Fibroblast of lung (primary cell): ENCODE results near the gene HHAT. TPM values are rescaled to one million over a fixed set of nuclear protein-coding genes. Genes with fewer than 3 reads are reported as not detected.

ENCODE experiments used
- DNase-seq, 2 donors: peaks; one replicate each; pipeline versions ENCODE4 v3.0.0 to v3.0.0-alpha.2; 2010; ENCODE audit warnings: low read depth in 2 of 2
- H2AFZ ChIP-seq: 2 replicates; pipeline ENCODE4 v1.5.1; 2012; ENCODE audit warnings: low read length, control low read depth, inconsistent platforms
- H3K27ac ChIP-seq: 2 replicates; pipeline ENCODE4 v1.5.1; 2011; ENCODE audit warnings: low read length, control low read depth; ENCODE audit not compliant: insufficient read depth
- H3K27me3 ChIP-seq: 2 replicates; pipeline ENCODE4 v1.5.1; 2011; ENCODE audit warnings: mild to moderate bottlenecking, low read length; ENCODE audit not compliant: control insufficient read depth, insufficient read depth
- H3K36me3 ChIP-seq: 2 replicates; pipeline ENCODE4 v1.5.1; 2011; ENCODE audit warnings: low read length; ENCODE audit not compliant: control insufficient read depth, insufficient read depth
- H3K4me1 ChIP-seq: 2 replicates; pipeline ENCODE4 v1.5.1; 2011; ENCODE audit warnings: low read length; ENCODE audit not compliant: control insufficient read depth, insufficient read depth; ENCODE audit errors: extremely low read depth
- H3K4me2 ChIP-seq: 2 replicates; pipeline ENCODE4 v1.5.1; 2011; ENCODE audit warnings: low read length, control low read depth; ENCODE audit not compliant: insufficient read depth; ENCODE audit errors: extremely low read depth
- H3K4me3 ChIP-seq, 4 experiments: fragments of 200-600 bp in 1 of 4; sonication (generic) in 1 of 4; replicated peaks in 1 of 4; 2 replicates each; pipeline ENCODE4 v1.5.1; 2011 to 2016; ENCODE audit warnings: low read length in 4 of 4, low read depth in 3 of 4, mild to moderate bottlenecking in 3 of 4, control low read depth in 2 of 4, inconsistent platforms in 1 of 4, mixed read lengths in 1 of 4; ENCODE audit not compliant: insufficient read depth in 1 of 4; ENCODE audit errors: control extremely low read depth in 1 of 4
- H3K79me2 ChIP-seq: 2 replicates; pipeline ENCODE4 v1.5.1; 2012; ENCODE audit warnings: mild to moderate bottlenecking, low read length, inconsistent platforms; ENCODE audit not compliant: control insufficient read depth, insufficient read depth
- H3K9ac ChIP-seq: 2 replicates; pipeline ENCODE4 v1.5.1; 2011; ENCODE audit warnings: mild to moderate bottlenecking, low read length, control low read depth; ENCODE audit not compliant: insufficient read depth
- H3K9me3 ChIP-seq: 2 replicates; pipeline ENCODE4 v1.5.1; 2012; ENCODE audit warnings: low read depth, low read length; ENCODE audit not compliant: control insufficient read depth, insufficient read depth
- H4K20me1 ChIP-seq: 2 replicates; pipeline ENCODE4 v1.5.1; 2011; ENCODE audit warnings: low read length; ENCODE audit not compliant: control insufficient read depth, insufficient read depth; ENCODE audit errors: extremely low read depth
- CTCF ChIP-seq, 2 donors: IDR thresholded peaks in 1 of 2; conservative IDR thresholded peaks in 1 of 2; 1 replicate in 1 of 2; 2 replicates in 1 of 2; pipeline ENCODE4 v1.5.1; 2011 to 2012; ENCODE audit warnings: low read length in 2 of 2, control low read depth in 1 of 2, inconsistent platforms in 1 of 2, low read depth in 1 of 2, mild to moderate bottlenecking in 1 of 2
- EZH2 ChIP-seq: IDR thresholded peaks from 2 replicates; pipeline ENCODE4 v1.5.1; 2012; ENCODE audit warnings: low read length, control low read depth, mild to moderate bottlenecking; ENCODE audit errors: missing control alignments
- polyA plus RNA-seq, 2 donors: library from polyadenylated mRNA; depleted of rRNA in 1 of 2; stranded (reverse) in 1 of 2; unstranded in 1 of 2; fragments of >200 nt; gene quantifications; 2 replicates each; pipeline ENCODE4 v1.2.1, GENCODE V29; 2011 to 2012; ENCODE audit warnings: missing spikeins in 1 of 2
- total RNA-seq: library from RNA; depleted of rRNA; stranded (reverse); fragments of >200 nt; gene quantifications from 2 replicates; pipeline ENCODE4 v1.2.1, GENCODE V29; 2014

HHAT gene
- total and polyA plus RNA-seq, 2 donors (not counting 1 experiment from before 2014, with no cell fraction given), result 3.6 to 4.8 TPM

DNA sequence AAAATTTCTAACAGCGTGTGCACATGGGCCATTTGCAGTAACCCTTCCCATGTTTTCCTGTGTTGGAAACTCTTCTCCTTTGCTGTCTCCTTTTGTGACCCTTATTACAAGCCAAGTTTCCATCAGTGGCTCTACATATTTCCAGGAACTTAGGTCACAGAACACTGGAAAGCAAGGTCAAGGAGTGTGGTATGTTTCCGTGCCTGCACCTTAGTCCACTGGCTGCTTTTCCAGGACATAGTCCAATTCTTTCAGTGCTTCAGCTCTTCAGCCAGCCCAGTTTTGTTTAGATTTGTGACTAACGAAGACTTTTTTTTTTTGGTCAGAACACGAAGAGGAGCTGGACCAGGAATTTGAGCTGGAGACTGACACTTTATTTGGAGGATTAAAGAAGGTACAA is 33.8 kb downstream of the HHAT start:
- H3K9me3 ChIP-seq, result no peaks in the 10 kb centered on the region
- H2AFZ ChIP-seq, result no peak overlapping the region
- no peaks in the 10 kb centered on the region for H4K20me1 ChIP-seq
- peaks cover 6% of the 10 kb centered on the region for H3K4me1 ChIP-seq
- H3K36me3 ChIP-seq, result no peaks in the 10 kb centered on the region
- H3K27me3 ChIP-seq, result no peaks in the 10 kb centered on the region
- H3K27ac ChIP-seq, result no peak overlapping the region
- H3K4me2 ChIP-seq, result peak overlapping the region; percentile 11
- peak; percentile 63 to 77 for DNase-seq
- H3K79me2 ChIP-seq, result no peaks in the 10 kb centered on the region
- no peak overlapping the region for H3K4me3 ChIP-seq
- TF ChIP-seq EZH2 (no peak), CTCF (conservative IDR thresholded peaks at IDR 0.05 in 1 of 2, IDR thresholded peaks at IDR 0.05 in 1 of 2; ENCODE audit: low read depth in 1 of 2, low read length in 2 of 2) (no peak)
- H3K9ac ChIP-seq, result no peak overlapping the region

GRCh38 chr1:210363119-210363518 is 34.4 kb downstream of the HHAT start:
- no peak for TF ChIP-seq EZH2
- no peak for TF ChIP-seq CTCF (conservative IDR thresholded peaks at IDR 0.05 in 1 of 2, IDR thresholded peaks at IDR 0.05 in 1 of 2; ENCODE audit: low read depth in 1 of 2, low read length in 2 of 2)
- no peak overlapping the region for H3K4me2 ChIP-seq
- no peaks in the 10 kb centered on the region for H4K20me1 ChIP-seq
- H3K9me3 ChIP-seq, result no peaks in the 10 kb centered on the region
- no peaks in the 10 kb centered on the region for H3K36me3 ChIP-seq
- H3K79me2 ChIP-seq, result no peaks in the 10 kb centered on the region
- no peak for DNase-seq
- H2AFZ ChIP-seq, result no peak overlapping the region
- H3K4me1 ChIP-seq, result peaks cover 6% of the 10 kb centered on the region
- H3K27ac ChIP-seq, result no peak overlapping the region
- H3K27me3 ChIP-seq, result no peaks in the 10 kb centered on the region
- H3K4me3 ChIP-seq, result no peak overlapping the region
- no peak overlapping the region for H3K9ac ChIP-seq

GRCh38 chr1:210364479-210364878 is 35.8 kb downstream of the HHAT start:
- Histone ChIP-seq H3K79me2 (no peaks in the 10 kb centered on the region), H3K9me3 (no peaks in the 10 kb centered on the region), H2AFZ (no peak overlapping the region), H3K4me1 (peaks cover 6% of the 10 kb centered on the region), H3K36me3 (no peaks in the 10 kb centered on the region), H3K4me3 (no peak overlapping the region), H3K27me3 (no peaks in the 10 kb centered on the region), H3K4me2 (no peak overlapping the region), H4K20me1 (no peaks in the 10 kb centered on the region), H3K9ac (no peak overlapping the region), H3K27ac (no peak overlapping the region)
- DNase-seq, result no peak
- TF ChIP-seq CTCF (conservative IDR thresholded peaks at IDR 0.05 in 1 of 2, IDR thresholded peaks at IDR 0.05 in 1 of 2; ENCODE audit: low read depth in 1 of 2, low read length in 2 of 2) (no peak), EZH2 (no peak)
